GM21786 (cell line): ENCODE data around the gene FMR1NB.

Experiments
- ATAC-seq: cut with Tn5 transposase; IDR thresholded peaks from one replicate; pipeline ENCODE4 v1.9.1; 2021; ENCODE audit not compliant: unreplicated experiment

Gene FMR1NB, protein sequence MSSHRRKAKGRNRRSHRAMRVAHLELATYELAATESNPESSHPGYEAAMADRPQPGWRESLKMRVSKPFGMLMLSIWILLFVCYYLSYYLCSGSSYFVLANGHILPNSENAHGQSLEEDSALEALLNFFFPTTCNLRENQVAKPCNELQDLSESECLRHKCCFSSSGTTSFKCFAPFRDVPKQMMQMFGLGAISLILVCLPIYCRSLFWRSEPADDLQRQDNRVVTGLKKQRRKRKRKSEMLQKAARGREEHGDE

DNA sequence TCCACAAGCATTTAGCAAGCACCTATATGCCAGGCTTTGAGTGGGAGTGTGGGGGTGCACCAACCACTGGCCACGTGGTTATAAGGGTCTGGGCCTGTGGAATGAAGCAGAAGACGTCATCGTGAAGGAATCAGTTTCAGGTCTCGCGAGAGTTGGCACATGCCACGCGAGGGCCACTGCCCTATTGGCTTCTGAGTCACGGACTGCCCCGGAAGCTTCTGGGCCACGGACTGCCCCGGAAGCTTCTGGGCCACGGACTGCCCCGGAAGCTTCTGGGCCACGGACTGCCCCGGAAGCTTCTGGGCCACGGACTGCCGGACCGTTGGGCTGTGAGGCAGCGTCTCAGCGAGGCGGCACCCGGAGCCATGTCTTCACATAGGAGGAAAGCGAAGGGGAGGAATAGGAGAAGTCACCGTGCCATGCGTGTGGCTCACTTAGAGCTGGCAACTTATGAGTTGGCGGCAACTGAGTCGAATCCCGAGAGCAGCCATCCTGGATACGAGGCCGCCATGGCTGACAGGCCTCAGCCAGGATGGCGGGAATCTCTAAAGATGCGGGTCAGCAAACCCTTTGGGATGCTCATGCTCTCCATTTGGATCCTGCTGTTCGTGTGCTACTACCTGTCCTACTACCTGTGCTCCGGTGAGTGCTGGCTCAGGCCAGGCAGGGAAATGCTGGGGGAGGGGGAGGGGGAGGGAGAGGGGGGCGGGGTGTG is at the start of gene FMR1NB:
Gene FMR1NB (plus strand): TSS at position 300 of the 715 bp plus-strand sequence. CDS start 66 bp downstream, at position 366.
- ATAC-seq = no peak

DNA sequence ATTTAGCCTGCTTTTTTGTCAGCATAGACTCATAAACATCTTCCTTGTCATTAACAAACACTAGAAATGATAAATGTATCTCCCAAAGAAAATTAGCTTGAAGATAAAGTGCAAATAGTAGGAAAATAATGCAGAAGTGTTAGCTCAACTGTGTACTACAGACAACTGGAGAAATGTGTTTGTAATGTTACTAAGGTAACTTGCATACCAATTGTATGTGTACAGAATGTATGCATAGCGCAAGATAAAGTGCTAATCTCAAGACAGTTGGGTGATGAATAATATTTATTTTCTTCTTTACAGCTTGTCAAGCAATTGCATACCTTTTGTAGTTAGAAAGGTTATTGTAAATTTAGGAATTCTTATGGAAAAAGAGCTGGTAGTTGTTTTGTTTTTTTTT is 47.3 kb upstream of the FMR1NB start:
- no peak for ATAC-seq

DNA sequence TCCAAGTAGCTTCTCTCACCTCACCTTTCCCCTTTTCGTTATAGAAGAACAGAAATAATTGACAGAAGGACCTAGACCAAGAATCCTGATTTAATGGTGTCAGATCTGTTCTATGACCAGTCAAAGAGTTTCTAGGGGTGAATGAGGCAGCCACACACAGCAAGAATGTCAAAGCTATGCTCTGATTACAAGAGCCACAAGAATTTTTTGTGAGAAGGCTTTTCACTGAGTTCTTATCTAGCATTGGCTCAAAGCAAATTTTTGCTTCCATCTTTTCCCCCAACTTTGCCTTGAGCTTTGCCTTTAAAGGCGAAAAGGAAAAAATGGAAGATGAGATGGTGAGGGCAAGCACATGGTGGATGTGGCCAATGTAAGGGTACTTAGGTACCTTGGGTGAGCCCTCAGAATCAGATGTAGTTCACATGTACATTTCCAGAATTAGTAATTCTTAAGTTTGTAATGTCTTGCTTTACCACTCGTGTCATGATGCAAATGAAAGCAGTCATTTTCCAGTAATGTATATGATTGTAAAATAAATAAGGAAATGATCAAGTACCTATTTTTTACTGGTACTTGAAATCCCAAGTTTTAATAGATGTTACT is 45.9 kb upstream of the FMR1NB start:
- ATAC-seq = no peak

GRCh38 chrX:147945286-147945685 is 35.9 kb upstream of the FMR1NB start:
- no peak for ATAC-seq

DNA sequence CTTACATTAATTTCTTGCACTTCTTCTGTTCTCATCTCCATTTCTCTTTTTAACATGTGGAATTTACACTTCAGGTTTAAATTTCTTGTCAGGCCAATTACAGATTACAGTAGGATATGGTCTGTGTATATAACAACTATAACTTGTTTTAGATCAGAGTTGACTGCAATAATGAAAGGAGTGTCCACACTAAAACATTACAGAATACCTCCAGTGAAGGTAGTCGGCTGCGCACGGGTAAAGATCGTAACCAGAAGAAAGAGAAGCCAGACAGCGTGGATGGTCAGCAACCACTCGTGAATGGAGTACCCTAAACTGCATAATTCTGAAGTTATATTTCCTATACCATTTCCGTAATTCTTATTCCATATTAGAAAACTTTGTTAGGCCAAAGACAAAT is 32.6 kb upstream of the FMR1NB start:
- no peak for ATAC-seq

- ATAC-seq = no peak
Observed at GRCh38 chrX:147950352-147950751, 30.8 kb upstream of the FMR1NB start.

DNA sequence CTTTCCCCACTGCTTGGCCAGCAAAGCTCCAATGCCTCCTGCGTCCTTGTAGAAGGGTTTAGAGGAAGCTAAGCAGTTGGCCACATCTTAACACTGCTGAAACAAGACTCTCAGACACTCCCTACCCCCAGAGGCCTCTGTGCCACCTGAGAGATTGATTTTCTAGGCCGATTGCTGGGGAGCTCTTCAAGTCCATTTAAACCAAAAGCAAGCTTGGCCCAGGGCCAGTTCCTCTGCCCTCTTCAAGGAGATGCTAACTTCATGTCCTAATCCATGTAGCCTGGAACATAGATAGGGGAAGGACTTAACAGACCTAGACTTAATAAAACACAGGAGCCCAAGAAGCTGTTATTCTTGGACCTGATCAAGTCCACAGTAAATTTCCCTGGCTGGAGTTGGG is 27.2 kb upstream of the FMR1NB start:
- ATAC-seq = no peak

DNA sequence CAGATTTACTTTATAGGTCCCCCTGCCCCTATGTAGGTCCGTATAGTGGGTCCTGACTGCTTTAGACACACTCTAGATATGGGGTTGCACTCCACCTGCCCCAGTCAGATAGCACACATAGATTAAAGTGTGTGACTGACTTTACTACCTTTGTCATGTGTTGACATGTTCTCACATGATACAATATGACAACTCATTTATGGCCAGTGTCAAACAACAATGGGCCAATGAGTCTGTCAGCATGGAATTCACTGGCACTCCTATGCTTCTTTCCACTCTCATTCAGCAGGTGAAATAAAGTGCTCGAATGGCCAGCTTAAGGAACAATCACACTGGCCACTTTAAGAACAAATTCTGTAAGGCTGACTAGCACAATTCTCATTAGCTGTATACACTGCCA is 23.8 kb upstream of the FMR1NB start:
- ATAC-seq = no peak

DNA sequence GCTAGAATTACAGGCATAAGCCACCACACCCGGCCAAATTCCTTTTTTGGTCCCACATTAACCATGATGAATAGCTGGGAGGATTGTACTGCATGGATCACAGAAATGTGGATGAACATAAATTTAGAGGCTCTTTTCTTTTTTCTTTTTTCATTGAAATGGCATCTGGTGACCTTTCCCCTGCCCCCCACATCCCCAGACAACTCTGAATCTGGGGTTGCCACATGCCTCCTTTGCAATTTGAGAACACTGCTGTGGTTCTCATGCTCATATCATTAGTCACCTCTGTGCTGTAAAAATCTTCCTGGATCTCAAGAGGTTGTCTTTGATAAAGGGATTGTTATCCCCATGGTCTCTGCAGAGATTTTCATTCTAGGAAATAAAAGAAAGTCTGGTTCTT is 22.8 kb upstream of the FMR1NB start:
- no peak for ATAC-seq

- no peak for ATAC-seq
Observed at GRCh38 chrX:147960722-147961121, 20.4 kb upstream of the FMR1NB start.

GRCh38 chrX:147962476-147962875 is 18.7 kb upstream of the FMR1NB start:
- ATAC-seq = no peak

GRCh38 chrX:147978931-147979330 is 2.2 kb upstream of the FMR1NB start:
- no peak for ATAC-seq

- ATAC-seq = no peak
Observed at GRCh38 chrX:148020329-148020728, 39.2 kb downstream of the FMR1NB start.

GRCh38 chrX:148024425-148025148 is 43.5 kb downstream of the FMR1NB start:
- ATAC-seq = peak; percentile 96

GRCh38 chrX:148035380-148035779 is 54.2 kb downstream of the FMR1NB start:
- ATAC-seq = no peak

DNA sequence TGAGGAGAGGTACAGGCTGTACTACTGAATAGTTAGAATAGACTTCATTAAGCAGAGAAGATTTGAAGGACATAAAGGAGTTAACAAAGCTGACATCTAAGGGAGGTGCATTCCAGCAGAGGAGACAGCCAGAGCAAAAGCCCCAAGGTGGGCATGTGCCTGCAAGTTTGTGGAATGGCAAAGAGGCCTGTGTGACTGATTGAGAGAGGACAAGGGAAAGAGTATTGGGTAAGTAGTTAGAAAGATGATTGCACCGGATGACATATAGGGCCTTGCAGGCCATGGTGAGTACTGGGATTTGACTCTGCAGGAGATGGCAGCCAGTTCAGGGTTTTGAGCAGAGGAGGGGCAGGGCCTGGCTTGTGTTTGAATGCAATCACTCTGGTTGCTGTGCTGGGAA is 55.9 kb downstream of the FMR1NB start:
- no peak for ATAC-seq

DNA sequence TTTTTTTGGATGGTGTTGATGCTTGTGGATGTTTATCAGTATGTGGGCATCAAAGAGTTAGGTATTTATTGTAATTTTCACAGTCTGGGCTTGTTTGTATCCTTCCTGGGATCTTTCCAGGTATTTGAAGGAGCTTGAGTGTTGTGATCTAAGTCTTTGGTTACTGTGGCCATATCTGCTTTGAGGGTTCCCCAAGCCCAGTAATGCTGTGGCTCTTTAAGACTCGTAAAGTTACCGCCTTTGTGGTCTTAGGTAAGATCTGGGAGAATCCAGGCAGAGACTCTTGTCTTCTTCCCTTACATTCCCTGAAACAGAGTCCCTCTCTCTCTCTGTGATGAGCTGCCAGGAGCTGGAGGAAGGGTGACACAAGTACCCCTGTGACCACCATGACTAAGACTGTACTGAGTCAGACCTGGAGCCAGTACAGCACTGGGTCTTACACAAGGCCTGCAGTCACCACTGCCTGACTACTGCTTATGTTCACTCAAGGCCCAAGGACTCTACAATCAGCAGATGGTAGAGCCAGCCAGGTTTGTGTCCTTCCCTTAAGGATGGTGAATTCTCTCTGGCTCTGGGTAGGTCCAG is 62.2 kb downstream of the FMR1NB start:
- no peak for ATAC-seq

DNA sequence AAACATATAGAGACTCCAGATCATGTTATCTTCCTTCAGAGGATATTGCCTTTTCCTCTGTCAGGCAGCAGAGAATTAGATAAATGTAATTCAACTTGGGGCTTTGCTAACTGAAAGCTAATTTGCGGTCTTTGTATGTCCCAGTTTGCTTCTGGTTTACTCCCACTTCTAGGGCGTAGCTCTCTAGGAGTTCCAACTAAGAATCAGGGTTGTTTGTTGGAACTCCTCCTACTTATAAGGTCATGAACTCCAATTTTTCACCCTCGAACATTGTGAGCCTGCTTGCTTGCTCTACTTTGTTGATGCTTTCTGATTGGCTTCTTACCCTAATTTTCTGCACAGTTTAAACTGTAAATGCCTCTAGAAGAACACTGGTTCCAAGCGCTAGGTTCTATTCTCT is 66.1 kb downstream of the FMR1NB start:
- ATAC-seq = no peak

GRCh38 chrX:148049441-148049840 is 68.3 kb downstream of the FMR1NB start:
- ATAC-seq = no peak

DNA sequence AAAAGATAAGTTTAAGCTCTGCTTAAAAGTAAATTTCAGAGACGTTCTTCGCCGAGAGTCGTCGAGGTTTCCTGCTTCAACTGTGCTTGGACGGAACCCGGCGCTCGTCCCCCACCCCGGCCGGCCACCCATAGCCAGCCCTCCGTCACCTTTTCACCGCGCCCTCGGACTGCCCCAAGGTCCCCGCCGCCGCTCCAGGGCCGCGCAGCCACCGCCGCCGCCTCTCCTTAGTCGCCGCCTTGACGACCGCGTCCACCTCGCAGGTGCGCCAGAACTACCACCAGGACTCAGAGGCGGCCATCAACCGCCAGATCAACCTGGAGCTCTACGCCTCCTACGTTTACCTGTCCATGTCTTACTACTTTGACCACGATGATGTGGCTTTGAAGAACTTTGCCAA is 70.8 kb downstream of the FMR1NB start:
- ATAC-seq = no peak

DNA sequence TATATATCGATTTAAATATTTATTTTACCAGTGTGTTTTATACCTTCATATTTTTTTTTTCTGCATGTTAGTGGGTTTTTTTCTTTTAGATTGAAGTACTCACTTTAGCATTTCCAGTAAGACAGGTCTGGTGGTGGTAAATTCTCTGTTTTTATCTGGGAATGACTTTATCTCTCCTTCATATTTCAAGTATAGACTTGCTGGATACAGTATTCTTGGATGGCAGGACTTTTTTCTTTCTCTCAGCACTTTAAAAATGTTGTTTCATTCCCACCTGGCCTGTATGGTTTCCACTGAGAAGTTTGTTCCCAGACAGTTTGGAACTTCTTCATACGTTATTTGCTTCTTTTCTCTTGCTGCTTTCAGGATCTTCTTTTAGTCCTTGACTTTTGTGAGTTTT is 86.1 kb downstream of the FMR1NB start:
- no peak for ATAC-seq
